NCI-H187 treated with DMSO at 0.1 percent for 48 hours (cell line): ENCODE measurements around the gene PODXL2.
"Not testable (repeated sequence)": the region's sequence is repeated elsewhere in the genome, so short reads cannot be mapped to it uniquely, and the experiment has no call there.

Experiments
- DNase-seq: peaks from one replicate; lab custom pipeline; 2025; lab: John Stamatoyannopoulos, UW

The PODXL2 gene

GRCh38 chr3:127676456-127676855, 47.5 kb downstream of the PODXL2 start:
- no peak for DNase-seq

GRCh38 chr3:127676921-127677351, 48.0 kb downstream of the PODXL2 start:
- DNase-seq, result no peak

- no peak for DNase-seq
Measured at GRCh38 chr3:127677541-127678314, 48.7 kb downstream of the PODXL2 start.

- DNase-seq, result no peak
Measured at GRCh38 chr3:127678315-127678599, 49.3 kb downstream of the PODXL2 start.

GRCh38 chr3:127678611-127679533, 49.9 kb downstream of the PODXL2 start:
- DNase-seq, result no peak

- no peak for DNase-seq
Measured at GRCh38 chr3:127679534-127680145, 50.7 kb downstream of the PODXL2 start.

GRCh38 chr3:127680146-127680661, 51.2 kb downstream of the PODXL2 start:
- DNase-seq, result no peak

- DNase-seq, result no peak
Measured at GRCh38 chr3:127680798-127681221, 51.8 kb downstream of the PODXL2 start.

- DNase-seq, result not testable (repeated sequence)
Measured at GRCh38 chr3:127682175-127682554, 53.2 kb downstream of the PODXL2 start.

- no peak for DNase-seq
Measured at GRCh38 chr3:127682561-127682960, 53.6 kb downstream of the PODXL2 start.

GRCh38 chr3:127684871-127685707, 56.1 kb downstream of the PODXL2 start:
- no peak for DNase-seq

- no peak for DNase-seq
Measured at GRCh38 chr3:127685708-127686511, 56.9 kb downstream of the PODXL2 start.

- no peak for DNase-seq
Measured at GRCh38 chr3:127686512-127686894, 57.5 kb downstream of the PODXL2 start.

- DNase-seq, result no peak
Measured at GRCh38 chr3:127687228-127687737, 58.3 kb downstream of the PODXL2 start.

GRCh38 chr3:127688022-127688415, 59.0 kb downstream of the PODXL2 start:
- no peak for DNase-seq

- no peak for DNase-seq
Measured at GRCh38 chr3:127688416-127689265, 59.7 kb downstream of the PODXL2 start.

- no peak for DNase-seq
Measured at GRCh38 chr3:127689266-127689860, 60.4 kb downstream of the PODXL2 start.

- DNase-seq, result no peak
Measured at GRCh38 chr3:127690106-127690505, 61.1 kb downstream of the PODXL2 start.

- no peak for DNase-seq
Measured at GRCh38 chr3:127690823-127691452, 62.0 kb downstream of the PODXL2 start.
